NCI-H2171 (cell line): ENCODE results near the gene GRID2IP.
"Not testable (repeated sequence)": the region's sequence is repeated elsewhere in the genome, so short reads cannot be mapped to it uniquely, and the experiment has no call there.

Source experiments
- DNase-seq: peaks from one replicate; lab custom pipeline; 2025; lab: John Stamatoyannopoulos, UW

Gene GRID2IP

DNA sequence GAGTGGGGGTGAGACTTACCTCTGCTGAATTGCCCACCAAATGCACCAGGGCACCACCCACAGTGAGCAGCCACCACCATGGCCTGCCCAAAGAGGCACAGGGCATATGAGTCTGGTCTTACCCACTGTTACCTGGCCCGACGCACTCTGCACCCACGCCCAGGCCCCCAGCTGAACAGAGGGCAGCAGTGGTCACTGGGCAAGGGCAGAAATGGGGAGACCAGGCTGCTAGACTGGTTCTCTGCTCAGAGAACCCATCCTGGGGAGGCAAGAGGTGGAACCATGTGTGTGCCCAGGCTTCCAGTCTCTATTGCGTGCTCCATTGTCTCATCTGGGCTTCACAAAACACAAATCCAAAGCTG, 64.1 kb downstream of the GRID2IP start:
- DNase-seq, result no peak

DNA sequence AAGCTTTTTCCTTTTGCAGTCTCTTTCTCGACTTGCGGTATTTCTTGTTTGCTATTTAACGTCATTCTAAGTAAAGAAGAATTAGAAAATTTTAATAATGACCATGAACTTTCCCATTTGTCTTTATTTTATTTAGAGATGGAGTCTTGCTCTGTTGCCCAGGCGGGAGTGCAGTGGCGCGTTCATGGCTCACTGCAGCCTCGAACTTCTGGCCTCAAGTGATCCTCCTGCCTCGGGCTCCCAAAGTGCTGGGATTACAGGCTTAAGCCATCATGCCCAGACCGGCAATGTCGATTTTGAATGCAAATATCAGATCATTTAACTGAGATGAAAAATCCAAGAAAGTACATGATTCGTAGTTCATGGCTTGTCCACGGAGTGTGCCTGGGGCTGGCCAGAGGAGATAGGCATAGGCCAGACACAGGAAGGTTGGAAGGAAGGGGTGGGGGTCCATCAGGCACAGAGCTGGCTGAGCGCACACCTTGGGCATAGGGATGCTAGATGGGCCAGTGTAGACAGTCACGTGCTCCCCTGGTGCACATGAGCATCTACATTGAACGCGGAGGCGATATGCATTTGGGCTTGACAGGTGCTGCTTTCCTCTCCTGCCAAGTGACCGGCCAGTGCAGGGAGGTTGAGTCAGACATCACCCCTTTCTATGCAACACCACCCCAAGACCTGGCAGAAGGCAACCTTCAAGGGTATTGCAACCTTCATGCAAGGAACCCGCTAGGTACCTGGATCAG, 64.7 kb downstream of the GRID2IP start:
- DNase-seq, result no peak

DNA sequence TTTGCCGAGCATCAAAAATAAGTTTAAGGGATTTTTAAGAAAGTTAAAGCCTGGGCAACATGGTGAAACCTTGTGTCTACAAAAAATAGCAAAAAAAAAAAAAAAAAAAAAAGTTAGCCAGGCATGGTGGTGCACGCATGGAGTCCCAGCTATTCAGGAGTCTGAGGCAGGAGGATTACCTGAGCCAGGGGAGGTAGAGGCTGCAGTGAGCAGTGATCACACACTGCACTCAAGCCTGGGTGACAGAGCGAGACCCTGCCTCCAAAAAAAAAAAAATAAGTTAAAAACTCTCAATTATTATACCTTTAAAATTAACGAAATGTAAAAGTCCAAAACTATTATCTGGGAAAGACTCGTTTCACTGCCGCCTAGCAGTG, 68.5 kb downstream of the GRID2IP start:
- DNase-seq, result no peak

DNA sequence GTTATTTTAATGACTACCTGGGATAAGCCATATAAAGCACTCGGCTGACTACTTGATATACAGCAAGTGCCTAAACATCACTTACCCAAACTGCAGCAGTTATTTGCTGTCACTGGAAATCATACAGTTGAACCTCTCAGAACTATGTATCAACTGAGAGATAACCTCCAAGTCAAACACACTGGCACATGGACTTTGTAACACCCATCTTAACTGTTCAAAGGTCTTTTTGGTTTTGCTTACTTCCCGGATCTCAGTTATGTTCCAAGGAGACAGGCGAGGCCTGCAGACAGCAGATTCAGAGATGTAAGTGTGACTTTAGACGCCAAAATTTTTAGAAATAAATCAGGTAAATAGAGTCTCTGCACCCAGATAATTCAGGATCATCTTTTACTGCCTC, 69.0 kb downstream of the GRID2IP start:
- no peak for DNase-seq

DNA sequence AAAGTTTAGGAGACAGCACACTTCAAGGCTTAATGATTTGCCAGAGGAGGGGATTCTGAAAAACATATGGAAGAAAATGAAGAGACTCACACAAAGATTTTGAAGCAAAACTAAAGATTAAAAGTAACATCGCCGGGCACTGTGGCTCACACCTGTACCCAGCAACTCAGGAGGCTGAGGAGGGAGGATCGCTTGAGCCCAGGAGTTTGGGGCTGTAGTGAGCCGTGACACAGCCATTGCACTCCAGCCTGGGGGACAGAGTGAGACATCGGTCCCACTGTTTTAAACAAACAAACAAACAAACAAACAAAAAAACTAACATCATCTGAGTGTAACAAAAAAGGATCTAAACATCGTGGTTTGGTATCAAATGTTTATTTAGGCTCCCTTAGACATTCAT, 69.8 kb downstream of the GRID2IP start:
- DNase-seq, result no peak

DNA sequence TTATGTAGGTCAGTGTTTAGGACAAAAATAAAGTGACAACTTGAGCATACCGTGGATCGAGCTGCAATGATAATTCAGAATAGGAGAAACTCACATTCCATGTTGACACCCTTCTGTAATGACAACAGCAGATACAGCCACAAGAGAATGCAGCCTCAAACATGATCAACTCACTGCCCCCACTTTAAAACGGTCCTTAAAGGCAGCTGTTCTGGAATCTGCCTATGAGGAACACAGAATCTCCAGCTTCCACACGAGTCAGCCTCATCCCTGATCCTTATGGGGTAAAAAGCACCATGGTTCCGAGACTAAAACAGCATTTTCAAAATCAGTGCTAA, 71.0 kb downstream of the GRID2IP start:
- DNase-seq, result no peak

DNA sequence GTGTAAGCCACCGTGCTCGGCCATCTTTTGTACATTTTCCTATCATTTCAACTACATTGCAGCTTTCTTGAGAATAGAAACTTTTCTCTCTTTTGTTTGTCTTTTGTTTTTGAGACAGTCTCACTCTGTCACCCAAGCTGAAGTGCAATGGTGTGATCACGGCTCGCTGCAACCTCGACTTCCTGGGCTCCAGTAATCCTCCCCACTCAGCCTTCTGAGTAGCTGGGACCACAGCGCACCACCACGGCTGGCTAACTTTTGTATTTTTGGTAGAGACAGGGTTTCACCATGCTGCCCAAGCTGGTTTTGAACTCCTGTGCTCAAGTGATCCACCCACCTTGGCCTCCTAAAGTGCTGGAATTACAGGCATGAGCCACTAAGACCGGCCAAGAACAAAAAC, 72.2 kb downstream of the GRID2IP start:
- no peak for DNase-seq

DNA sequence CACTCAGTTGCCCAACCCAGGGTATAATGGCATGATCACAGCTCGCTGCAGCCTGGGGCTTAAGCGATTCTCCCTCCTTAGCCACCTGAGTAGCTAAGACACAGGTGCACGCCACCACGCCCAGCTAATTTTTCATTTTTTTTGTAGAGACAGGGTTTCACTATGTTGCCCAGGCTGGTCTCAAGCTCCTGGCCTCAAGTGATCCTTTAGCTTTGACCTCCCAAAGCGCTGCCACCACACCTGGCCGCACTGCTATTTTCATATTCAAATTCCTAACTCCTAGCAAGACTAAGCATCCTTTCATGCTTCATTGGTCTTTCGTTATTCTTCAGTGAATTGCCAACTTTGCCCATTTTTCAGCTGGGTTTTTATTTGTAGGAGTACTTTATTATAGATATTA, 73.1 kb downstream of the GRID2IP start:
- no peak for DNase-seq

DNA sequence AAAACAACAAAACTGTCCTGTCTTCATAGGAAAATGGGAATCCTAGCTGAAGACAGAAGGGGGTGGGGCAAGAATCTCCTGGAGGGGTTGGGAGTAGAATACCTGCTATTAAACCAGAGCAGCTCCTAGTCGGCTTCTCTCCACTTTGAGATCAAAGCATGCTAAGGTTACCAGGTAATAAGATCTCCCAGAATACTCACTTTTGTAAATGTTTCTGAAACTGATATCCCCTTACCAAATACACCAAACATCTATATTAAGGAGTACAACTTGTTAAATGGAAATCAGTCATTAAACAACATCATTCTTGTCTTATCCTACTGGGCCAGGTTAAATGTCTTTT, 74.0 kb downstream of the GRID2IP start:
- DNase-seq, result no peak

DNA sequence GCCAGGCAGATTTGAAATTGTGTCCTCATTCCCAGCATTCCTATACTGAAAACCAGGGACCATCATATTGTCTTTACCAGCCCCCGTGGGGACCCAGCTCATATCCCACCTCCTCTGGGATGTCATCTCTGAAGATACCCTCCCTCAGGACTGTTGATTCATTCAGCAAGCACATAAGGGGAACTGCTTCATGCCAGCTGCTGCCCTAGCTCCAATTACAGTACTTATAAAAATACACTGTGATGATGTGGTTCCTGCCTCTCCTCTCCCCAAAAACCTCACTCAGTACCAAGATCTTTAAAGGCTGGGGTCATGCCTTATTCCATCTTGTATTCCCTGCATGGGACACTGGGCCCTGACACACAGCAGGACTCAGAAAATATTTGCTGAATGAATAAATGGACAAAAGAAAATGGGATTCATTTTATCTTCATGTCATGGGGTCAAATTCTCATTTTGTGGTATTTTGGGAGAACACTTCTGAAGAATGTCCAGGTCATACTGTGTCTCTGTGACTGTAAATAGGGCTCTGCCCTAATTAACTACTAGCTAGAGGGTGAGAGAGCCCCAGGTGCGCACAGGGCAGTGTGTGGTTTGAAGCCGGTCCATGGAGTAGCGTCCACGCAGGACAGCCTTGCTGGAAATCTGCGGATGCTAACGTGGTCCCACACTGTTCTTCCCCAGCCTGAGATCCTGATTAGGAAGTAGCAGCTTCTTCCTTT, 74.5 kb downstream of the GRID2IP start:
- no peak for DNase-seq

DNA sequence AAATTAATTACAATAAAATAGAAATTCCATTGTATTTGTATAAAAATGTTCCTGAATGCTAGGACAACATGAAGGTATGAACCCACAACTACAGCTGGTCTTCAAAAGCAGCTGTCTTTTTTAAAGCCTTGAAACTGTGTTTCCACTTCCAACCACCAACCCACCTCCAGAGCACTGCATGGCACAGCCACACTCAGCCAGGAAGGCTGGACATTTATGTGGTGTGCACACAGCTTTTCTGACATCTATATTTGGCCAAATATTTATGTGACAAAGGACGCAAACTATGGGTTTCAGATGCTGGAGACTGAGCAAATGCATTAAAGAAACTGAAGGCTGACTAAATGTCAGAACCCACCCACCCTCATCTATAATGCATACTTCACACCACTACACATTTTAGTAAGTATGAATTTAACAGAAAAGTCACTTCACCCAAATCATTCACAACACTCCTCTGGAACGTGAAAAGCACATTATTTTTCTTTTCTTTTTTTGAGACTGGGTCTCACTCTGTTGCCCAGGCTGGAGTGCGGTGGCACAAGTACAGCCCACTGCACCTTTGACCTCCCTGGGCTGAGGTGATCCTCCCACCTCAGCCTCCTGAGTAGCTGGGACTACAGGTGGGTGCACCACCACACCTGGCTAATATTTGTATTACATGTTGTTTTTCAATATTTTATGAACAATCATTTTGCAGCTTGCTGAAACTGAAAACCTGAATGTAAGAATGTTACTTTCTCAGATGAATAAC, 75.7 kb downstream of the GRID2IP start:
- no peak for DNase-seq

DNA sequence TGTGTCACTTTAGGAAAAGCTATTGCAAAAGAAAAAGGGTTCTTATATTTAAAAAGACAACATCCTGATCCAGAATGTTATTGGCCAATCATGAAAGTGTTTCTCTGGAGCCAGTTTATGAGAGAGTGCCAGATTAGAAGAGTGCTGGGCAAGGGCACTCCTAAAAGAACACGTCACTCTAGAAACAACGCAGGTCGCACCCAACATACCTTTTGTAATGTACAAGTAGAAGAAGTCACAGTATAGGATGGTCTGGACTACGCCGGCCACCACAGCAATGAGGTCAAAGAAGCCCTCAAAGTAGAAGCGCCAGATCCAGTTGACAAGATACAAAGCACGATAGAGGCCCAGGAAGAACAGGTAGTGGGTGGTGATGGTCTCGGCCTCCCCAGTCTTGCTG, 85.4 kb downstream of the GRID2IP start:
- no peak for DNase-seq

DNA sequence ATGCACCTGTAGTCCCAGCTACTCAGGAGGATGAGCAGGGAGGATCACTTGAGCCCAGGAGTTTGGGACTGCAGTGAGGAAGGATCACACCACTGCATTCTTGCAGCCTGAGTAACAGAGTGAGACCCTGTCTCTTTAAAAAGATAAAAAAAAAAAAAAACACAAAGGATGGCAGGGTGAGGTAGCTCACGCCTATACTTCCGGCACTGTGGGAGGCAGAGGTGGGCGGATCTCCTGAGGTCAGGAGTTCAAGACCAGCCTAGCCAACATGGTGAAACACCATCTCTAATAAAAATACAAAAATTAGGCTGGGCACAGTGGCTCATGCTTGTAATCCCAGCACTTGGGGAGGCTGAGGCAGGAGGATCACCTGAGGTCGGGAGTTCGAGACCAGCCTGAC, 87.7 kb downstream of the GRID2IP start:
- DNase-seq, result not testable (repeated sequence)

DNA sequence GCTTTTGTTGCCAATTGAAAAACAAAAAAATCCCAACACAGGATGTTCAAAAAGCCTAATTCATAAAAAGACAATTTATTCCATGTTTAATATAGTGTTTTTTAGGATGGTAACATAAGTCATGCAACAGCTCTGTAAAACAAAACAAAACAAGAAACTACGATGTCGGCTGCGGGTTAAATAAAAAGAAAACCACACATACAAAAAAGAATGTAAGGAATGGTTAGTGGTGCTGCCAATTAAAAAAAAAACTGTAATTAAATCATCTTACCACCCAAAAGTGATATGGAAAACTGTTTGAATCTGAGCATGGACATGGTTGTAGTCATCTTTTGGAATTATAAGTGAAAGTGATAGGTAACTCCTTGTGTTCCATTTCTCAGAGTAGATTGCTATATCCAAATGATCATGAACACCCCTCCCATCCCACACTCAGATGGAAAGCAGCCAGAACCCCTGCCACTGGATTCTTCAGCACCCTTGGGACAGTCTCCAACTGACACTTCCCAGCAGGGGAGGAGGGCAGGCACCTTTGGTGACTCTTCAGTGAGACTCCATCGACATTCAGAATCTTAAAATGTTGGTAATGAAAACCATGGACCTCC, 89.2 kb downstream of the GRID2IP start:
- DNase-seq, result no peak

DNA sequence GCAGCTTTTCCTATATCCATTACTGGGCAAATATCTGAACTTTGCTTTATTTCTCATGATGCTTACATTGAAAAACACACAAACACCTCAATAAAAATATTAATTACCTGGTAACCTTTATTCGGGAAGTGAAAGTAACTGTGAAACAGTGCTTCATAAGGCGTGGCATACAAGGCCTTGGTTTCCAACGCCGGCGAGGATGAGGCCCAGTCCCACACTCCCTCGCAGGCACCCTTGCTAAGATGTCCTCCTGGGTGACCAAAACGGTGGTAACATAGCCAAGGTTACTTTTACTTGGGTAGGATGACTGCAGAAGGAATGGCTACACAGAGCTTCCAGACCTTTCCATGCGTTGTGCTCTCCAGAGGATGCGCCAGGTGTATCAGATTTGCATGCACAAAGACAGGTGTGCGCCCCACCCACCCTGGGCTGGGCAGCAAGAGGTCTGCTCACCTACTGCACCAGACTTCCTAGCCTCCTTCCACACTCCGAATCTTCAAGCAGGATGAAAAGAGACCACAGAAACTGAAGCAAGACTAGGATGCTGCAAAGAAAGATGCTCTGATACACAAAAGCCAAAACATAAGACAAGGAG, 90.2 kb downstream of the GRID2IP start:
- DNase-seq, result no peak

DNA sequence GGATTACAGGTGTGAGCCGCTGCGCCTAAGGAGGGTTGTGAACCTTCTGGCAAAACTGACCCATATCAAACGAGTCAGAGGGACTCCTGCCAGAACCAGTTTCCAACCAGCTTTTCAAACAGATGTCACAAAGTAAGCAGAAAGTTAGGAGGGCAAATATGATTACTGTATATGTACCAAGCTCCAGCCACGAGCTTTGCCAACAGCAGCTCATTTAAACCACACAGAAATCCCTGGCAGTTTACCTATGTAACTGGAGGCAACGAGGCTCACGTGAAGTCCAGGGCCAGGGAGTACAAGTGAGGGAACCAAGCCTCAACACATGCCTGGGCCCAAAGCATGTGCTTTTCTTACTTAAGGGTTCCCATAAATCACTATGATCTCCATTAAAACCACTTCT, 91.0 kb downstream of the GRID2IP start:
- DNase-seq, result no peak

DNA sequence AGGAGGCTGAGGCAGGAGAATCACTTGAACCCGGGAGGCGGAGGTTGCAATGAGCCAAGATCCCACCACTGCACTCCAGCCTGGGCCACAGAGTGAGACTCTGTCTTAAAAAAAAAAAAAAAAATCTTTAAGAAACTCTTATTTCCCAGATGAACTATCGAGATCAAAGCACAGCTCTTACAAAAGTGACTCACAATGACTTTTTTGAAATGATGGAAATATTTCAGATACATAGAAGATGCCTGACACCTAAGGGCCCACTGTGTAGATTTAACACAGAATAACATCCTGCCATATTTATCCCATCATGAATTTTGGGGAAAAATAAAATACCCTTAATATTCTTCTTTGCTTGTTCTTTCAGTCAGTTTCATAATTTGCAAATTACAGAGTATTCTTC, 92.6 kb downstream of the GRID2IP start:
- DNase-seq, result not testable (repeated sequence)

DNA sequence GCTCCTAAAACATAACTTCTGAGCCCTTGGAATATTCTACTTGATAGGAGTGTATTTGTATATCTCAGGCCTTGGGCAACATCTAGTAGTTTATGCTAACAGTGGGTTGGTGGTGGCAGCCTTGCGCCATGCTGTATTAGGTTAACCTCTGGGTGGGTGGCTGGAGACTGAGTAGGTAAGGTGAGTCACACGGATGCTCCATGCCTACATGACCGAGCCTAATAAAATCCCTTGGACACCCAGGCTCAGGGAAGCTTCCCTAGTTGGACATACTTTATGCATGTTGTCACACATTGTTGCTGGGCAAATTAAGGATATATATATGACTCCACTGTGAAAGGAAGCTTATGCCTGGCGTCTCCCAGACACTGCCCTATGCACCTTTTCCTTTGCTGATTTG, 97.5 kb downstream of the GRID2IP start:
- no peak for DNase-seq

DNA sequence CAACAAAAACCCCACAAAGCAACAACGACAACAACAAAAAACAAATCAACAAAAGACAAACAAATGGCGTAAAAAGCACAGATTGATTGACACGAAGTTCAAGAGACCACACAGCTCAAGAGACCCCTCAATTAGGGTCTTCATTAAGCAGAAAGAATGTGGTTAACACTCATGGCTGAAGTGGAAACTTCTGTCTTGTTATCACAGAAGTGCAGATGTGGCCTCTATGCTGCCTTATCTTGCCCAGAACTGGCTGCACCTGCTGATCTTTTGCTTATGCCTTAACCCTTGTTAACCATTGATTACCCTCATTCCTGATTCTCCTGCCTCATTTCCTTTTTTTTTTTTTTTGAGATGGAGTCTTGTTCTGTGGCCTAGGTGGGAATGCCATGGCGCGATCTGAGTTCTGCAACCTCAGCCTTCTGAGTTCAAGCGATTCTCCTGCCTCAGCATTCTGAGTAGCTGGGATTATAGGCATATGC, 100.0 kb downstream of the GRID2IP start:
- DNase-seq, result no peak

DNA sequence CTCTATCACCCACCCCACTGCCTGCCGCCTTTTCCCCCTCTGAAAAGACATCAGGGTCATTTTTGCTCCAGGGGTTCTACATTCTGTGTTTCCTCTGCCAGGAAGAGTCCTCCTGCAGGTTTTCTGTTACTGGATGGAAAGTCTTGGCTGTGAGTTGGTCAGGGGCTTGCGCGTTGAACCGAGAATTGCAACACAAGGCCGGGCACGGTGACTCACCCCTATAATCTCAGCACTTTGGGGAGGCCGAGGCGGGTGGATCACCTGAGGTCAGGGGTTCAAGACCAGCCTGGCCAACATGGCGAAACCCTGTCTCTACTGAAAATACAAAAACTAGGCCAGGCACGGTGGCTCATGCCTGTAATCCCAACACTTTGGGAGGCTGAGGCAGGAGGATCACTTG, 100.7 kb downstream of the GRID2IP start:
- DNase-seq, result not testable (repeated sequence)

DNA sequence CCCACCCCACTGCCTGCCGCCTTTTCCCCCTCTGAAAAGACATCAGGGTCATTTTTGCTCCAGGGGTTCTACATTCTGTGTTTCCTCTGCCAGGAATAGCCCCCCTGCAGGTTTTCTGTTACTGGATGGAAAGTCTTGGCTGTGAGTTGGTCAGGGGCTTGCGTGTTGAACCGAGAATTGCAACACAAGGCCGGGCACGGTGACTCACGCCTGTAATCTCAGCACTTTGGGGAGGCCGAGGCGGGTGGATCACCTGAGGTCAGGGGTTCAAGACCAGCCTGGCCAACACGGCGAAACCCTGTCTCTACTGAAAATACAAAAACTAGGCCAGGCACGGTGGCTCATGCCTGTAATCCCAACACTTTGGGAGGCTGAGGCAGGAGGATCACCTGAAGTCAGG, 101.4 kb downstream of the GRID2IP start:
- not testable (repeated sequence) for DNase-seq

DNA sequence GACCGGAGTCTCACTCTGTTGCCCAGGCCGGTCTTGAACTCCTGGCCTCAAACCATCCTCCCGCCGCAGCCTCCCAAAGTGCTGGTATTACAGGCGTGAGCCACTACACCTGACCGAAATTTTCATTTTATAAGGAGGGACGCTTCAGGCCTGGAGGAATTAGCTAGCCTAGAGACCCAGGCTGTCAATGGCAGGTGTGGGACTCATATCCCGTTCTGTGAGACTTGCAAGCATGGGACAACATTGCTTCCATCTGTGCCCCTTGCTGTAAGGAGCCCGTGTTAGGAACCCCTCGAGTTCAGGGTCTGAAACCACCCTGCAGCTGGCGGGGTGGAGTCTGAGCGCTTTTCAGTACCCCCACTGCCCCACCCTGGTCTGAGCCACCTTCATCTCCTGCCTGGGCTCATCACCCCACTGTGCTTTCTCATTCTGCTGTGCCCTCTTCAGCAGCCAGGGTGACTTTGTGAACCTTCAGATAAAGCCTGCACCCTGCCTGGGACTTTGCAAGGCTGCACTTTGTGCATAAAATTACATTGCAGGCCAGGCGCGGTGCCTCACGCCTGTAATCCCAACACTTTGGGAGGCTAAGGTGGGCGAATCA, 102.2 kb downstream of the GRID2IP start:
- no peak for DNase-seq
